AG20443 (cell line): ENCODE measurements around the gene BDKRB1.

Experiments used
- DNase-seq: peaks from one replicate; pipeline ENCODE4 v3.0.0; 2012; ENCODE audit warnings: low spot score, mixed read lengths

BDKRB1 gene

DNA sequence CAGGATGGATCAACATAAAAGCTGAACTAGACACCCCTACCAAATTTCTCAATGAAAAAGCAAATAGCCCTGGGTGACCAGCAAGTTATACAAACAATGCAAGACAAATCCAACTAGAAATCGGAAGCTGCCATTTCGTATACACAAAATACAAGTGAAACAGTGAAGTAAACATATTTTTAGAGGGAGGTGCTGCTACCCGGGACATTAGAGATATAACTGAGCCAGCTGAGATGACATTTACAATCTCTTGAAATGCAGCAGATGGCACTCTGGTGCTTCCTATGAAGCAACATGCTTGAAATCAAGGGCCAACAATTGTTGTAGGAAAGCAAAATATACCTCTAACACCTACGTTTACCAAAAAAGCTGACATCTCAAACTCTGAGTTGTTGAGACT, 25.5 kb downstream of the BDKRB1 start:
- DNase-seq, result no peak

- no peak for DNase-seq
These were observed 28.0 kb downstream of the BDKRB1 start for GRCh38 chr14:96284008-96284407.

GRCh38 chr14:96284430-96284829, 28.4 kb downstream of the BDKRB1 start:
- no peak for DNase-seq

GRCh38 chr14:96285667-96286066, 29.7 kb downstream of the BDKRB1 start:
- DNase-seq, result peak; percentile 76

- DNase-seq, result no peak
These were observed 30.2 kb downstream of the BDKRB1 start for GRCh38 chr14:96286251-96286650.

DNA sequence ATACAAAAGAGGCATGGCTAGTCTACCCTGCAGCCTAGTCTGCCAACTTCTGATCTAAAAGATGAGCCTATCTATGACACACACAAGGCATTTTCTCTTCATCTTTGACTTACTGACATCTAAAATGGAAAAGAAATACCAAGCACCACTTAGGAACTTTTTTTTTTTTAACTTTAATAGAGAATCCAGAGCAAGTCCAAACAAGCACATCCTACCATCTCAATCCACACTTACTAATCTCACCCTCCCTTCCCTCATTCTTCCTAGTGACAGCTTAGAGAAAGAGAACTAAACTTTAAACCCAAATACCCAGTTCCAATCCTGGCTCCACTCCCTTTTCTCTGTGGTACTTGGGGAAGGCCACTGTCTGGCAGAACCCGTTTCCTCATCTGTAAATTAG, 31.8 kb downstream of the BDKRB1 start:
- no peak for DNase-seq

DNA sequence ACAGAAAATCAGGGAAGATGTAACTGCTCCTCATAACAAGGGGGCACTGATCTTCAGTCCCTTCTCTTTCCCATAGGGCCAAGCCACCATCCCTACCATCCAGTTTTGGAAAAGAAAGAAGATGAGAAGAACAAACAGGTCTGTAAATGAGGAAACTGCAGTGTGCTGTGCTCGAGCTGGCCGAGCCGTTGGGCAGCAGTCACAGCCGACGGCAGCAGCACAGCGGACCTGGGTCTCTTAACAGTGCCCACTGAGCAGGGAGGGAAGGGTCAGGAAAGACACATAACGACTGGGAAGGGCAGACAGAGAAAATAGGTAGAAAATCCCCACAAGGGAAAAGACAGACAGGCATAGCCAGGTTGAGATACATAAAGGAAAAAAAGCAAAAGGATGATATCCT, 38.2 kb downstream of the BDKRB1 start:
- DNase-seq, result no peak

GRCh38 chr14:96297000-96297399, 41.0 kb downstream of the BDKRB1 start:
- DNase-seq, result no peak

GRCh38 chr14:96297997-96298515, 42.0 kb downstream of the BDKRB1 start:
- no peak for DNase-seq

GRCh38 chr14:96299441-96299840, 43.4 kb downstream of the BDKRB1 start:
- DNase-seq, result no peak

- no peak for DNase-seq
These were observed 48.0 kb downstream of the BDKRB1 start for GRCh38 chr14:96303981-96304380.

DNA sequence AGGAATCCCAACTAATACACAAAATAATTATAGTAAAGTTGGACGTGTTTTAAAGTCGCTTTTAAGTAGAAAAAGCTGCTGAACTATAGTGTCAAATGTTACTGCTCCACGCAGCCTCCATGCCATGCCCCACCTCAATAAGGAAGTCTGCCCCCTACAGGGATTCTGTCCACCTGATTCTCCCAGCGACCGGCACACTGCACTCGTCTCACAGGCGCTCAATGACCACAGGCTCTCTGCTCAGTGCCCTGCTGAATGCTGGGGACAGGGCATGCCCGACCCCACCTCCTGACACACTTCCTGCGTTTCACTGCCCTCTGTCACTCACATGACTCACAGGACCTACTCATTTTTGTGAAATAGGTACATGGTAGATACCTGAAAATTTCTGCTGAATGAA, 48.9 kb downstream of the BDKRB1 start:
- no peak for DNase-seq

- no peak for DNase-seq
These were observed 51.4 kb downstream of the BDKRB1 start for GRCh38 chr14:96307434-96307833.

DNA sequence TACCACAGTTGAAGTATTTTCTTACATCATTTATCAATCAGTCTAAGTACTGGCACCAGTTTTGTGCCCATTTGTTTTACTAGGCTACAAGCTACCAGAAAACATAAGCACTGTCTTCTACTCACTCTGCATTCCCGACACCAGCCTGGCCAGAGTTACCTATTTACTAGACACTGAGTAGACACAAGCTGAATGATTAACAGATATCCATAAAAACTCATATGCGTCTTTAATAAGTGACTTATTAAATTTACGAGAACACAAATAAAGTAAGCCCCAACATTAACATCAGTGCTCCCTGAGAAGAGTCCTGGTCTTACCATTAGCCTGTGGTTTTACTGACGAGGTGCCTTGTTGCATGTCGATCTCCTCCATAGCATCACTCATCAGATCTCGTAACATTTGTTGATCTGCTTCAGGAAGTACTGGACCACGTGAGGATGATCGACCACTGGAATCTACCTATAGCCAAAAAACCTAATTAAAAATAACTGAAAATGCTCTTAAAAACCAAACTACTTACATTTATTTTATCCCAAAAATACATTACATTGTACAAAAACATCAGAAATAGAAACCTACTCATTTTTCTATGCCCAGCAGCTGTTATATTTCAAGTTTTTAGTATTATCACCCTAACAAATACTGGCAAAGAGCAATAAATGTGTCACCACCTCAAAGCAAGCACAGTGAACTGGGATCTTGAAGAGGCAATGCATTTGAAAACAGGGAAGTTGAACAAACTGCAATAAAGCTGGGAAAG, 53.3 kb downstream of the BDKRB1 start:
- no peak for DNase-seq

GRCh38 chr14:96309896-96310330, 53.9 kb downstream of the BDKRB1 start:
- DNase-seq, result no peak

DNA sequence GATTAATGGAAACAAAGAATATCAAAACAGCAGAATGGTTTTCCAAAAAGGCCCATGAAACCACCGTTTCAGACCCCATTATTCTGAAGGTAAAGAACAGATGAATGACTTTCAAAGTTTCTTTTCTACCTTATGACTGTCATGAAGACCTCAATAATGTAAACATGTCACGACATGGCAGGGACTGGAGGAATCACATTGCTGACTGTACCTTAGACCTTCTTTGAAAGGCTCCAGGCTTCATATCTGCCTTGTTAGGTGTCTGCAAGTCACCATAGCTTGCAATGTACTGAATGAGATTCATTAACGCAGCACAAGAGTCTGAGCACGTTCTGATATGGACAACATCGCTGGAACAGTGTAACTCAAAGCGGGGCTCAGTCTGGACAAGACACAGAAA, 54.9 kb downstream of the BDKRB1 start:
- no peak for DNase-seq
